HG02759 (cell line): ENCODE results near the gene PTPRE.

Experiments used
- ATAC-seq: cut with Tn5 transposase; IDR thresholded peaks from one replicate; pipeline ENCODE4 v1.9.1; 2021; ENCODE audit warnings: mild to moderate bottlenecking, moderate library complexity; ENCODE audit not compliant: unreplicated experiment

Gene PTPRE

GRCh38 chr10:128018236-128018635 lies 111.3 kb downstream of the PTPRE start:
- ATAC-seq: no peak

GRCh38 chr10:128018691-128019090 lies 111.8 kb downstream of the PTPRE start:
- ATAC-seq: no peak

- no peak for ATAC-seq
These were observed 115.6 kb downstream of the PTPRE start for GRCh38 chr10:128022261-128023196.

GRCh38 chr10:128024426-128024825 lies 117.5 kb downstream of the PTPRE start:
- ATAC-seq: no peak

- ATAC-seq: no peak
These were observed 118.5 kb downstream of the PTPRE start for GRCh38 chr10:128025437-128025836.

GRCh38 chr10:128025951-128026350 lies 119.0 kb downstream of the PTPRE start:
- ATAC-seq: no peak

GRCh38 chr10:128026615-128027300 lies 119.9 kb downstream of the PTPRE start:
- peak; percentile 76 for ATAC-seq

- no peak for ATAC-seq
These were observed 120.4 kb downstream of the PTPRE start for GRCh38 chr10:128027306-128027705.

- ATAC-seq: no peak
These were observed 121.1 kb downstream of the PTPRE start for GRCh38 chr10:128027822-128028507.

- ATAC-seq: no peak
These were observed 121.8 kb downstream of the PTPRE start for GRCh38 chr10:128028508-128029289.

GRCh38 chr10:128029290-128029651 lies 122.4 kb downstream of the PTPRE start:
- no peak for ATAC-seq

- ATAC-seq: no peak
These were observed 122.9 kb downstream of the PTPRE start for GRCh38 chr10:128029731-128030369.

- no peak for ATAC-seq
These were observed 123.7 kb downstream of the PTPRE start for GRCh38 chr10:128030498-128031072.

GRCh38 chr10:128031216-128031615 lies 124.3 kb downstream of the PTPRE start:
- no peak for ATAC-seq

GRCh38 chr10:128032466-128032865 lies 125.6 kb downstream of the PTPRE start:
- ATAC-seq: no peak

- ATAC-seq: peak; percentile 73
These were observed 128.7 kb downstream of the PTPRE start for GRCh38 chr10:128035557-128035973.

GRCh38 chr10:128036011-128036615 lies 129.2 kb downstream of the PTPRE start:
- ATAC-seq: no peak

- ATAC-seq: no peak
These were observed 130.0 kb downstream of the PTPRE start for GRCh38 chr10:128036746-128037543.

GRCh38 chr10:128040096-128040495 lies 133.2 kb downstream of the PTPRE start:
- no peak for ATAC-seq
